K562 (cell line): ENCODE measurements around the gene TAOK2. TPM values are rescaled to one million over a fixed set of nuclear protein-coding genes. Genes with fewer than 3 reads are reported as not detected.

ENCODE experiments used
- ATAC-seq: fragments of 200-7000 bp; cut with Tn5 transposase; 3 replicates; pipeline ENCODE4 v1.9.1; 2020; ENCODE audit warnings: moderate library complexity
- BruUV-seq: library from RNA; stranded (reverse); fragments of 400-500 nt; replicated peaks from 2 replicates; lab custom pipeline; 2021; lab: Mats Ljungman, UMichigan
- CTCF ChIA-PET: fragments of 300-600 bp; formaldehyde crosslinking; extraction: SDS; loops from one replicate; lab custom pipeline; 2021; ENCODE audit warnings: low intra/inter-chr PET ratio; lab: Yijun Ruan, JAX
- POLR2A ChIA-PET: fragments of 300-600, 350-650 bp; sonication (Branson Sonifier 250); formaldehyde crosslinking; extraction: SDS; loops from one replicate; lab custom pipeline; 2021; ENCODE audit warnings: antibody characterized with exemption, inconsistent platforms; lab: Yijun Ruan, JAX
- DNase-seq, 4 experiments: peaks; one replicate each; pipeline versions ENCODE4 v3.0.0 to v3.0.0-alpha.2; 2011 to 2018; ENCODE audit warnings: low spot score in 3 of 4, mixed read lengths in 3 of 4; ENCODE audit errors: extremely low read depth in 1 of 4
- FAIRE-seq: peaks from 2 replicates; lab custom pipeline; 2011; peaks lifted over from hg19 to GRCh38; lab: Jason Lieb, UNC
- H2AFZ ChIP-seq: 2 replicates; pipeline ENCODE4 v1.6.0; 2011; ENCODE audit warnings: low read depth, low read length, control low read depth, inconsistent platforms
- H3K27ac ChIP-seq: fragments of 200-600 bp; 3 replicates; pipeline ENCODE4 v1.8.0; 2011; ENCODE audit warnings: low read depth, mild to moderate bottlenecking, control low read depth, inconsistent platforms, low read length, moderate library complexity, mixed read lengths; ENCODE audit errors: extremely low read depth
- H3K27me3 ChIP-seq, 2 experiments: fragments of 300-600 bp in 1 of 2; 2 replicates in 1 of 2; 3 replicates in 1 of 2; pipeline versions ENCODE4 v1.6.0 to v1.8.0; 2011; ENCODE audit warnings: inconsistent platforms in 2 of 2, low read length in 2 of 2, mild to moderate bottlenecking in 1 of 2, mixed read lengths in 1 of 2, moderate library complexity in 1 of 2; ENCODE audit not compliant: control insufficient read depth in 2 of 2, insufficient read depth in 2 of 2
- H3K36me3 ChIP-seq: fragments of 300-600 bp; 3 replicates; pipeline ENCODE4 v1.8.0; 2011; ENCODE audit warnings: mild to moderate bottlenecking, low read length, inconsistent platforms; ENCODE audit not compliant: control insufficient read depth, insufficient read depth
- H3K4me1 ChIP-seq, 2 experiments: fragments of 200-600 bp in 1 of 2; replicated peaks in 1 of 2; 2 replicates in 1 of 2; 3 replicates in 1 of 2; pipeline versions ENCODE4 v1.5.1 to v1.8.0; 2011; ENCODE audit warnings: inconsistent platforms in 2 of 2, low read length in 2 of 2, mild to moderate bottlenecking in 1 of 2, mixed read lengths in 1 of 2, moderate library complexity in 1 of 2; ENCODE audit not compliant: control insufficient read depth in 2 of 2, insufficient read depth in 2 of 2
- H3K4me2 ChIP-seq: 2 replicates; pipeline ENCODE4 v1.6.1; 2011; ENCODE audit warnings: low read length, control low read depth, inconsistent platforms, mixed read lengths; ENCODE audit not compliant: insufficient read depth
- H3K4me3 ChIP-seq: fragments of 200-600 bp; sonication (generic), shearing (Covaris generic); 2 replicates; pipeline ENCODE4 v1.5.1; 2016; ENCODE audit warnings: control low read depth, inconsistent platforms
- H3K79me2 ChIP-seq: fragments of 200-600 bp; 3 replicates; pipeline ENCODE4 v1.8.0; 2011; ENCODE audit warnings: low read length, inconsistent platforms; ENCODE audit not compliant: control insufficient read depth, insufficient read depth
- H3K9ac ChIP-seq, 2 experiments: 2 replicates each; pipeline versions ENCODE4 v1.6.0 to v1.6.1; 2011; ENCODE audit warnings: low read depth in 2 of 2, low read length in 2 of 2, control low read depth in 1 of 2, inconsistent platforms in 1 of 2, mild to moderate bottlenecking in 1 of 2, mixed read lengths in 1 of 2; ENCODE audit not compliant: insufficient read depth in 1 of 2
- H3K9me1 ChIP-seq: one replicate; pipeline ENCODE4 v1.6.0; 2011; ENCODE audit warnings: inconsistent platforms, mild to moderate bottlenecking, low read length, moderate library complexity; ENCODE audit not compliant: control insufficient read depth, insufficient read depth
- H3K9me3 ChIP-seq: replicated peaks from 2 replicates; pipeline ENCODE4 v1.5.1; 2011; ENCODE audit warnings: low read depth, low read length, inconsistent platforms; ENCODE audit not compliant: control insufficient read depth, insufficient read depth
- H4K20me1 ChIP-seq: replicated peaks from 2 replicates; pipeline ENCODE4 v1.6.1; 2011; ENCODE audit warnings: low read length, inconsistent platforms, mixed read lengths; ENCODE audit not compliant: control insufficient read depth, insufficient read depth
- ARID2 ChIP-seq: fragments of 450-650 bp; IDR thresholded peaks from 2 replicates; pipeline ENCODE4 v1.6.1; 2017; ENCODE audit warnings: antibody characterized with exemption, mild to moderate bottlenecking
- CBFB ChIP-seq: sonication (generic); formaldehyde crosslinking; IDR thresholded peaks from 2 replicates; pipeline ENCODE4 v1.4.0; 2020; ENCODE audit warnings: mild to moderate bottlenecking, missing genetic modification reagents
- ERF ChIP-seq: fragments of 450-650 bp; formaldehyde crosslinking; IDR thresholded peaks from 2 replicates; pipeline ENCODE4 v1.4.0; 2020; ENCODE audit warnings: mild to moderate bottlenecking, mixed read lengths
- FOXP1 ChIP-seq: sonication (generic); formaldehyde crosslinking; IDR thresholded peaks from 2 replicates; pipeline ENCODE4 v1.8.0; 2022; ENCODE audit warnings: mild to moderate bottlenecking, missing genetic modification reagents
- GTF2A2 ChIP-seq: IDR thresholded peaks from 2 replicates; pipeline ENCODE4 v1.6.1; 2016; ENCODE audit warnings: mild to moderate bottlenecking, missing genetic modification characterization, missing compliant biosample characterization
- HDAC2 ChIP-seq: fragments of 450-650 bp; IDR thresholded peaks from 2 replicates; pipeline ENCODE4 v1.6.1; 2016; ENCODE audit warnings: mild to moderate bottlenecking
- NR2C1 ChIP-seq, 2 experiments: fragments of 450-650 bp; IDR thresholded peaks; 2 replicates each; pipeline ENCODE4 v1.6.1; 2017; ENCODE audit warnings: mild to moderate bottlenecking in 2 of 2, antibody characterized with exemption in 1 of 2, inconsistent platforms in 1 of 2, missing compliant biosample characterization in 1 of 2, missing genetic modification characterization in 1 of 2
- NR4A1 ChIP-seq, 2 experiments: fragments of 250-450 bp in 1 of 2; fragments of 450-650 bp in 1 of 2; sonication (Bioruptor Pico) in 1 of 2; IDR thresholded peaks; 2 replicates each; pipeline versions ENCODE4 v1.4.0 to v1.6.1; 2016 to 2020; ENCODE audit warnings: mild to moderate bottlenecking in 2 of 2, missing compliant biosample characterization in 1 of 2, missing genetic modification characterization in 1 of 2, moderate library complexity in 1 of 2
- PHTF2 ChIP-seq: fragments of 250-450 bp; sonication (Bioruptor Pico); IDR thresholded peaks from 2 replicates; pipeline ENCODE4 v1.5.0; 2021; ENCODE audit warnings: mild to moderate bottlenecking
- PTRF ChIP-seq: fragments of 450-650 bp; IDR thresholded peaks from 2 replicates; pipeline ENCODE4 v1.6.1; 2016; ENCODE audit warnings: mild to moderate bottlenecking, missing genetic modification characterization, missing compliant biosample characterization
- PTTG1 ChIP-seq: fragments of 450-650 bp; IDR thresholded peaks from 2 replicates; pipeline ENCODE4 v1.6.1; 2016; ENCODE audit warnings: low read depth, mild to moderate bottlenecking, missing genetic modification characterization, missing compliant biosample characterization
- SETDB1 ChIP-seq: IDR thresholded peaks from one replicate; pipeline ENCODE4 v1.6.1; 2012; ENCODE audit warnings: low read length, control low read depth, inconsistent platforms
- THRAP3 ChIP-seq: fragments of 450-650 bp; IDR thresholded peaks from 2 replicates; pipeline ENCODE4 v1.6.1; 2016; ENCODE audit warnings: mild to moderate bottlenecking, inconsistent platforms, borderline replicate concordance
- VEZF1 ChIP-seq: fragments of 200-800 bp; sonication (Bioruptor generic); IDR thresholded peaks from 2 replicates; pipeline ENCODE4 v1.6.1; 2017; ENCODE audit warnings: missing genetic modification characterization, missing compliant biosample characterization
- ZNF12 ChIP-seq: sonication (generic); formaldehyde crosslinking; IDR thresholded peaks from 2 replicates; pipeline ENCODE4 v1.4.0; 2020; ENCODE audit warnings: mild to moderate bottlenecking, missing genetic modification reagents
- ZNF311 ChIP-seq: fragments of 250-450 bp; sonication (Bioruptor Pico); IDR thresholded peaks from 2 replicates; pipeline ENCODE4 v1.4.0; 2020; ENCODE audit warnings: mild to moderate bottlenecking, moderate library complexity
- ZNF347 ChIP-seq: fragments of 450-650 bp; formaldehyde crosslinking; IDR thresholded peaks from 2 replicates; pipeline ENCODE4 v1.4.0; 2020; ENCODE audit warnings: low read depth, mild to moderate bottlenecking, moderate library complexity
- ZNF583 ChIP-seq: fragments of 250-450 bp; sonication (Bioruptor Pico); IDR thresholded peaks from 2 replicates; pipeline ENCODE4 v1.4.0; 2020
- WGBS: fragments of 100-300 bp; shearing (Covaris generic); methylation state at CpG from one replicate; pipeline ENCODE4 v1.1.6; 2016; ENCODE audit warnings: low coverage, mixed read lengths; ENCODE audit not compliant: insufficient coverage; ENCODE audit errors: missing lambda C conversion rate; 5-methylcytosine and 5-hydroxymethylcytosine counted together
- in situ Hi-C: fragments of 300-500 bp; cut with MboI; formaldehyde crosslinking; loops from 4 replicates; pipeline ENCODE4 v1.15.0; 2018; ENCODE audit warnings: inconsistent platforms, mixed read lengths
- intact Hi-C: fragments of 100-400 bp; cut with micrococcal nuclease; formaldehyde crosslinking; loops from 2 replicates; pipeline ENCODE4 v1.14.2; 2022
- polyA plus RNA-seq, 8 experiments: library from polyadenylated mRNA; depleted of rRNA in 4 of 8; stranded (reverse) in 5 of 8; unstranded in 3 of 8; fragments of >200 nt; fragmentation: Nextera tagmentation in 2 of 8; fragmentation: Illumina TruSeq in 1 of 8; extraction: Ambion mirVana in 2 of 8; extraction: Trizol in 1 of 8; gene quantifications; 2 replicates each; pipeline versions ENCODE4 v1.2.1 to v1.2.3, GENCODE V29; 2011 to 2014; ENCODE audit warnings: inconsistent platforms in 1 of 8, missing spikeins in 1 of 8
- total RNA-seq, 7 experiments: library from RNA; depleted of rRNA in 6 of 7; stranded (reverse); fragments of >200 nt in 6 of 7; fragmentation: Illumina TruSeq in 2 of 7; extraction: Trizol in 2 of 7; gene quantifications; 2 replicates each; pipeline versions ENCODE4 v1.2.1 to v1.2.3, GENCODE V29; 2011 to 2021; ENCODE audit warnings: low replicate concordance in 1 of 7
- TF ChIP-seq, protein P1 (sequence below), 2 experiments: fragments of 200-800 bp in 1 of 2; sonication (Bioruptor generic) in 1 of 2; sonication (generic) in 1 of 2; formaldehyde crosslinking in 1 of 2; IDR thresholded peaks in 1 of 2; conservative IDR thresholded peaks in 1 of 2; 2 replicates each; pipeline versions ENCODE4 v1.5.0 to v1.6.1; 2016 to 2020; ENCODE audit warnings: missing compliant biosample characterization in 1 of 2, missing genetic modification characterization in 1 of 2, missing genetic modification reagents in 1 of 2

Gene TAOK2
- total and polyA plus RNA-seq, 9 of the 15 experiments (the other 6 are each of a cell fraction or from before 2014, with no cell fraction given): 0.10 to 41.8 (median 13.7) TPM

- in situ Hi-C loops: no loop called here
- 83% methylated on average over 6 of the region's 6 CpGs for WGBS
- peak overlapping the region in 1 of 2 experiments; percentile 19; a peak in 1 of 4 replicates for H3K9ac ChIP-seq
- no peak overlapping the region for H3K4me3 ChIP-seq
- intact Hi-C loops: loop anchor here (1.0 kb wide), 1 partner anchor 30 kb away; no protein-coding TSS in a partner anchor
- ChIA-PET POLR2A (interaction anchor here (0.5 to 3.2 kb wide), 14 partner anchors 10 to 274 kb away, joined by 3 to 22 read pairs (median 4); partner anchors contain the start of genes KIF22 and TMEM219), CTCF (no interaction called here)
- peaks cover 26 to 30% of the 10 kb centered on the region in 2 experiments; a peak in 4 of 5 replicates for H3K4me1 ChIP-seq
- DNase-seq (no peak), ATAC-seq (no peak), FAIRE-seq (no peak)
- peak overlapping the region; percentile 88 for H2AFZ ChIP-seq
- peaks cover 3% of the 10 kb centered on the region for H3K9me1 ChIP-seq
- H3K36me3 ChIP-seq: peaks cover 42% of the 10 kb centered on the region
- H4K20me1 ChIP-seq: peaks cover 23% of the 10 kb centered on the region
- H3K27ac ChIP-seq: peak overlapping the region; percentile 65
- no peaks in the 10 kb centered on the region for H3K27me3 ChIP-seq
- BruUV-seq: no TSS peak
- peaks cover 36% of the 10 kb centered on the region for H3K79me2 ChIP-seq
- H3K9me3 ChIP-seq: no peaks in the 10 kb centered on the region; the same call in 1 of the 2 replicates
- H3K4me2 ChIP-seq: no peak overlapping the region
- TF ChIP-seq ARID2 (0 out of 2 replicates have a peak, but pooled peaks have one; percentile 42), CBFB (CRISPR knock-in tag) (no peak), ZNF347 (CRISPR knock-in tag) (no peak), PHTF2 (CRISPR knock-in tag) (no peak), GTF2A2 (no peak), ZNF311 (CRISPR knock-in tag) (peak; percentile 70; the same call in 1 of the 2 replicates), VEZF1 (CRISPR knock-in tag) (no peak), ERF (no peak), FOXP1 (CRISPR knock-in tag) (no peak), PTTG1 (tag) (0 out of 2 replicates have a peak, but pooled peaks have one; percentile 20), SETDB1 (no peak), ZNF12 (CRISPR knock-in tag) (no peak), THRAP3 (peak; percentile 68; the same call in 1 of the 2 replicates), PTRF (tag) (peak; percentile 34; the same call in 1 of the 2 replicates), HDAC2 (peak; percentile 20; the same call in 1 of the 2 replicates), NR4A1 (CRISPR knock-in tag; IDR thresholded peaks at IDR 0.05) (no peak), NR4A1 (tag; IDR thresholded peaks at IDR 0.05) (peak; percentile 87; the same call in 1 of the 2 replicates), NR2C1 (IDR thresholded peaks at IDR 0.05) (no peak), NR2C1 (tag; IDR thresholded peaks at IDR 0.05) (peak; percentile 62), ZNF583 (CRISPR knock-in tag) (0 out of 2 replicates have a peak, but pooled peaks have one; percentile 64)
- TF ChIP-seq, protein P1, sequence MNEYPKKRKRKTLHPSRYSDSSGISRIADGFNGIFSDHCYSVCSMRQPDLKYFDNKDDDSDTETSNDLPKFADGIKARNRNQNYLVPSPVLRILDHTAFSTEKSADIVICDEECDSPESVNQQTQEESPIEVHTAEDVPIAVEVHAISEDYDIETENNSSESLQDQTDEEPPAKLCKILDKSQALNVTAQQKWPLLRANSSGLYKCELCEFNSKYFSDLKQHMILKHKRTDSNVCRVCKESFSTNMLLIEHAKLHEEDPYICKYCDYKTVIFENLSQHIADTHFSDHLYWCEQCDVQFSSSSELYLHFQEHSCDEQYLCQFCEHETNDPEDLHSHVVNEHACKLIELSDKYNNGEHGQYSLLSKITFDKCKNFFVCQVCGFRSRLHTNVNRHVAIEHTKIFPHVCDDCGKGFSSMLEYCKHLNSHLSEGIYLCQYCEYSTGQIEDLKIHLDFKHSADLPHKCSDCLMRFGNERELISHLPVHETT (CRISPR knock-in tag; conservative IDR thresholded peaks at IDR 0.05 in 1 of 2, IDR thresholded peaks at IDR 0.05 in 1 of 2): no peak
Observed at GRCh38 chr16:29972992-29973383, 680 bp upstream of the TAOK2 start.
